A549 (cell line): ENCODE data around the gene PTGFRN. TPM values are rescaled to one million over a fixed set of nuclear protein-coding genes. Genes with fewer than 3 reads are reported as not detected.

Experiments used
- ATAC-seq, 2 experiments: fragments of 200-7000 bp in 1 of 2; fragments of >200 bp in 1 of 2; cut with Nextera tagmentation in 1 of 2; cut with Tn5 transposase in 1 of 2; 3 replicates each; pipeline versions ENCODE4 v1.8.0 to v1.9.1; 2018 to 2020; ENCODE audit warnings: mild to moderate bottlenecking in 1 of 2, moderate library complexity in 1 of 2
- CTCF ChIA-PET: fragments of 300-600 bp; sonication (Branson Sonifier 250); formaldehyde crosslinking; extraction: SDS; loops from one replicate; lab custom pipeline; 2021; ENCODE audit warnings: antibody characterized with exemption, inconsistent platforms; lab: Yijun Ruan, JAX
- POLR2A ChIA-PET: fragments of 350-600 bp; formaldehyde crosslinking; extraction: SDS; loops from one replicate; lab custom pipeline; 2021; ENCODE audit warnings: antibody characterized with exemption, inconsistent platforms; lab: Yijun Ruan, JAX
- DNase-seq, 2 experiments: peaks; one replicate each; pipeline versions ENCODE4 v3.0.0 to v3.0.0-alpha.2; 2011 to 2016; ENCODE audit warnings: low read depth in 1 of 2, low spot score in 1 of 2
- FAIRE-seq: peaks from 2 replicates; lab custom pipeline; 2011; peaks lifted over from hg19 to GRCh38; lab: Jason Lieb, UNC
- H3K27ac ChIP-seq, 2 experiments: fragments of >200 bp; sonication (Bioruptor Twin); formaldehyde crosslinking; 3 replicates each; pipeline ENCODE4 v1.5.1; 2016 to 2017
- H3K4me1 ChIP-seq: fragments of >200 bp; sonication (Bioruptor Twin); formaldehyde crosslinking; 3 replicates; pipeline ENCODE4 v1.6.1; 2016
- H3K4me2 ChIP-seq: fragments of >200 bp; sonication (Bioruptor Twin); formaldehyde crosslinking; 3 replicates; pipeline ENCODE4 v1.6.1; 2016
- H3K4me3 ChIP-seq: fragments of >200 bp; sonication (Bioruptor Twin); formaldehyde crosslinking; 3 replicates; pipeline ENCODE4 v1.5.1; 2016
- H3K9me3 ChIP-seq: fragments of >200 bp; sonication (Bioruptor Twin); formaldehyde crosslinking; 3 replicates; pipeline ENCODE4 v1.6.1; 2016
- BHLHE40 ChIP-seq: IDR thresholded peaks from 2 replicates; pipeline ENCODE4 v1.6.1; 2012; ENCODE audit warnings: low read depth, low read length, inconsistent platforms
- CBX2 ChIP-seq: fragments of 200-600 bp; sonication (generic); IDR thresholded peaks from 2 replicates; pipeline ENCODE4 v1.6.1; 2016; ENCODE audit warnings: low read depth, mild to moderate bottlenecking, borderline replicate concordance
- CEBPB ChIP-seq, 2 experiments: fragments of >200 bp in 1 of 2; sonication (Bioruptor Twin) in 1 of 2; formaldehyde crosslinking in 1 of 2; IDR thresholded peaks; 2 replicates each; pipeline ENCODE4 v1.6.1; 2012 to 2016
- EP300 ChIP-seq, 2 experiments: fragments of >200 bp; sonication (Bioruptor Twin); formaldehyde crosslinking; IDR thresholded peaks; 2 replicates in 1 of 2; 3 replicates in 1 of 2; pipeline ENCODE4 v1.6.1; 2016 to 2017
- FOSB ChIP-seq: fragments of 250-450 bp; sonication (Bioruptor Pico); IDR thresholded peaks from 2 replicates; pipeline ENCODE4 v1.5.0; 2020; ENCODE audit warnings: mild to moderate bottlenecking, moderate library complexity
- HEYL ChIP-seq: fragments of 250-450 bp; sonication (Bioruptor Pico); IDR thresholded peaks from 2 replicates; pipeline ENCODE4 v1.8.0; 2021; ENCODE audit warnings: mild to moderate bottlenecking, moderate library complexity
- JUN ChIP-seq, 2 experiments: fragments of >200 bp; sonication (Bioruptor Twin); formaldehyde crosslinking; IDR thresholded peaks; 2 replicates in 1 of 2; 3 replicates in 1 of 2; pipeline ENCODE4 v1.6.1; 2016 to 2017
- JUNB ChIP-seq: fragments of >200 bp; sonication (Bioruptor Twin); formaldehyde crosslinking; IDR thresholded peaks from 2 replicates; pipeline ENCODE4 v1.6.1; 2016
- MYC ChIP-seq: IDR thresholded peaks from 2 replicates; pipeline ENCODE4 v1.6.1; 2012; ENCODE audit warnings: mild to moderate bottlenecking, inconsistent platforms, low read length, improper control_type of control experiment, borderline replicate concordance
- PHF8 ChIP-seq: fragments of 200-600 bp; sonication (generic); IDR thresholded peaks from 2 replicates; pipeline ENCODE4 v1.6.1; 2016; ENCODE audit warnings: low read depth, mild to moderate bottlenecking, antibody characterized with exemption, moderate library complexity, borderline replicate concordance
- POLR2A ChIP-seq: IDR thresholded peaks from 2 replicates; pipeline ENCODE4 v1.6.1; 2012; ENCODE audit warnings: mild to moderate bottlenecking, low read length
- RAD21 ChIP-seq, 2 experiments: fragments of >200 bp in 1 of 2; sonication (Bioruptor Twin) in 1 of 2; formaldehyde crosslinking in 1 of 2; IDR thresholded peaks in 1 of 2; conservative IDR thresholded peaks in 1 of 2; 2 replicates in 1 of 2; 3 replicates in 1 of 2; pipeline ENCODE4 v1.6.1; 2012 to 2018; ENCODE audit warnings: inconsistent platforms in 1 of 2
- RARB ChIP-seq: fragments of 250-450 bp; sonication (Bioruptor Pico); IDR thresholded peaks from 2 replicates; pipeline ENCODE4 v1.8.0; 2021; ENCODE audit warnings: mild to moderate bottlenecking, moderate library complexity
- RCOR1 ChIP-seq: fragments of 150-350 bp; IDR thresholded peaks from 2 replicates; pipeline ENCODE4 v1.6.1; 2014; ENCODE audit warnings: antibody characterized with exemption, low read length, low read depth
- ZFP36 ChIP-seq: fragments of 450-650 bp; IDR thresholded peaks from 2 replicates; pipeline ENCODE4 v1.6.1; 2014; ENCODE audit warnings: borderline replicate concordance; ENCODE audit not compliant: partially characterized antibody
- WGBS: methylation state at CpG from one replicate; pipeline ENCODE4 v1.1.6; 2017; ENCODE audit errors: missing lambda C conversion rate; 5-methylcytosine and 5-hydroxymethylcytosine counted together
- polyA plus RNA-seq, 4 experiments: library from polyadenylated mRNA; depleted of rRNA in 3 of 4; stranded (reverse); fragments of >200 nt; fragmentation: RNase III in 1 of 4; extraction: RNeasy Plus Mini Kit Qiagen cat#74134 plus additional on column Dnase treatment in 1 of 4; gene quantifications; 2 replicates in 3 of 4; 3 replicates in 1 of 4; pipeline ENCODE4 v1.2.3, GENCODE V29; 2011 to 2017
- TF ChIP-seq, protein P1 (sequence below): fragments of 450-650 bp; IDR thresholded peaks from 2 replicates; pipeline ENCODE4 v1.6.1; 2014; ENCODE audit warnings: antibody characterized with exemption
- TF ChIP-seq, protein P2 (sequence below): IDR thresholded peaks from 2 replicates; pipeline ENCODE4 v1.6.1; 2012
- TF ChIP-seq, protein P3 (sequence below): fragments of 200-600 bp; sonication (generic); IDR thresholded peaks from 2 replicates; pipeline ENCODE4 v1.6.1; 2016; ENCODE audit warnings: antibody characterized with exemption, mild to moderate bottlenecking, moderate library complexity

The PTGFRN gene
- polyA plus RNA-seq, 2 of the 4 experiments (the other 2 are of a cell fraction): 17.4 to 39.0 TPM

DNA sequence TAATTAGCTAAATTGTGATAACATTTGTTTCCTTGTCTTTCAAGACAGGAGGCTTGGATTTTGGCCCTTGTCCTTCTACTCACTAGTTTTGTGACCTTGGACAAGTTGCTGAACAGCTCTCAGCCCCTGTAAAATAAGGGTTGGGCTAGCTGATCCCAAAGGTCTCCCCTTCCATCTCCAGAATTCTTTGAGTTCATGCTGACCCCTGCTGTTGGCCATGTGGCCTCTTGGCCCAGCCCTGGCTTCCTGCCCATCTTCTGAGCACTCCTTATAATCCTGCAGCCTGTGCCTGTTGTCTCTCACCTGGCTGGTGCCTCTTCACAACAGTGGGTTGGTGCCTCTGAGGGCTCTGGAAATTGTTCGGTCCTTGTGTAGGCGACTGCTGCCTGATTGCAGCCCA lies 10.1 kb downstream of the PTGFRN start:
- Histone ChIP-seq H3K27ac (0 out of 6 replicates have a peak overlapping the region, but pooled peaks of 1 of the 2 experiments have one; percentile 43), H3K4me2 (no peak overlapping the region), H3K4me3 (no peak overlapping the region), H3K4me1 (peaks cover 24% of the 10 kb centered on the region), H3K9me3 (no peaks in the 10 kb centered on the region)
- FAIRE-seq: no peak
- WGBS: 43% methylated on average over 2 of the region's 2 CpGs
- POLR2A ChIA-PET: no interaction called here
- CTCF ChIA-PET: interaction anchor here (0.5 to 1.2 kb wide), 4 partner anchors 12 to 838 kb away, joined by 3 to 4 read pairs (median 3); no protein-coding TSS in a partner anchor
- TF ChIP-seq MYC: no peak
- peak; percentile 20 to 22; a peak in 1 of 5 replicates for TF ChIP-seq RAD21 (conservative IDR thresholded peaks at IDR 0.05 in 1 of 2, IDR thresholded peaks at IDR 0.05 in 1 of 2)
- TF ChIP-seq, all 56 proteins: peak for 1
- ATAC-seq (no peak), DNase-seq (no peak)

DNA sequence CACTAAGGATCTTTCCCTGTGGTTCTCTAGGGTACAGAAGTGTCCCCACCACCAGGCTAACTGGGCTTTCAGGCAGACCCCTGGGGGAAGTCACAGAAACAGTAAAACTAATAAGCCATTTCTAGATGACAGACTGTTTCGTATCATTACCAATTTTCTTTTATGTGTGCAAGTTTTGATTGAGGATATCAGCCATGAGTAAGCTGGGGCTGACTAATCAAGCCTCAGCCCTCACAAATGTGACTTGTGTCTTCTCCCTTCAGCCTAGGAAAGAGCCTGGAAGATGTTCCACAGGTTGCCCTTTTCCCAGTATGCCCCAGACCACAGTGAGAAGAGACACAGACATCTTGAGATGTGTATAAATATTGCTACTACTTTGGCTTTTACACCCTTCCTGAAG lies 10.5 kb downstream of the PTGFRN start:
- DNase-seq (no peak), FAIRE-seq (no peak)
- H3K4me3 ChIP-seq: no peak overlapping the region
- WGBS: 100% methylated on average over 1 of the region's 1 CpG
- H3K9me3 ChIP-seq: no peaks in the 10 kb centered on the region
- H3K4me1 ChIP-seq: peaks cover 24% of the 10 kb centered on the region
- CTCF ChIA-PET: interaction anchor here (0.5 to 1.2 kb wide), 4 partner anchors 12 to 838 kb away, joined by 3 to 4 read pairs (median 3); no protein-coding TSS in a partner anchor
- TF ChIP-seq JUNB (no peak), EP300 (IDR thresholded peaks at IDR 0.05) (no peak), JUN (IDR thresholded peaks at IDR 0.05) (no peak), PHF8 (no peak), CBX2 (no peak), CEBPB (IDR thresholded peaks at IDR 0.05) (no peak), BHLHE40 (no peak), POLR2A (no peak)
- TF ChIP-seq, protein P1, sequence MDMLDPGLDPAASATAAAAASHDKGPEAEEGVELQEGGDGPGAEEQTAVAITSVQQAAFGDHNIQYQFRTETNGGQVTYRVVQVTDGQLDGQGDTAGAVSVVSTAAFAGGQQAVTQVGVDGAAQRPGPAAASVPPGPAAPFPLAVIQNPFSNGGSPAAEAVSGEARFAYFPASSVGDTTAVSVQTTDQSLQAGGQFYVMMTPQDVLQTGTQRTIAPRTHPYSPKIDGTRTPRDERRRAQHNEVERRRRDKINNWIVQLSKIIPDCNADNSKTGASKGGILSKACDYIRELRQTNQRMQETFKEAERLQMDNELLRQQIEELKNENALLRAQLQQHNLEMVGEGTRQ: no peak
- TF ChIP-seq, all 56 proteins: peak for 0
- POLR2A ChIA-PET: no interaction called here
- ATAC-seq: no peak
- Histone ChIP-seq H3K27ac (0 out of 6 replicates have a peak overlapping the region, but pooled peaks of 1 of the 2 experiments have one; percentile 43), H3K4me2 (no peak overlapping the region)

DNA sequence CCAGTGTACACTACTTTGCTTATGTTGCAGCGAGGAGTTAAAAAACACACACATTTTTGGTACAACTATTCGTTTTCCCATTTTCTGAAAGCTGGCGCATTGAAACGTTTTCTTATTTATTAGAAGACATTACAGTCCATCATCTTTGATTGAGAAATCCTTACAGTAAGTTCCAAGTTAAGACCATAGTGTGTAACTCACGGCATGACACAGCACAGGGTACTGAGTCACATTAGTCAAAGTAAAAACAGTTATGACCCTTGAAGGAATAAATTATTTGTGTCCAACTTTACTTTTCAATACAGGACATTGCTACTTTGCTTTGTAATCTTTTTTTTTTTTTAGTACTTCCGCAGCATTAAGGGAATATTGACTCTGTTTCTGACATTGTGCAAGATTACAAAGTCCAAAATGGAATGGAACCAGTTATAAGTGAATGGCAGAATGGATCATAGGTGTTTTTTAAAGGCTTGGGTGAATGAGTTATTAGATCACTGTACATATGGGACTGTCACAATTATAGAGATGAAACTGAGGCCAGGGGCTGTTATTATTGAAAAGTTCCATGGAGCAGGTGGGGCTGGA lies 11.7 kb downstream of the PTGFRN start:
- H3K9me3 ChIP-seq: no peaks in the 10 kb centered on the region
- FAIRE-seq (no peak), DNase-seq (no peak), ATAC-seq (no peak)
- ChIA-PET POLR2A (no interaction called here), CTCF (no interaction called here)
- peak overlapping the region; percentile 36; the same call in 2 of the 3 replicates for H3K4me2 ChIP-seq
- TF ChIP-seq ZFP36 (no peak), FOSB (CRISPR knock-in tag) (no peak), HEYL (CRISPR knock-in tag) (no peak), RARB (CRISPR knock-in tag) (no peak), PHF8 (no peak), RCOR1 (no peak)
- TF ChIP-seq, protein P2, sequence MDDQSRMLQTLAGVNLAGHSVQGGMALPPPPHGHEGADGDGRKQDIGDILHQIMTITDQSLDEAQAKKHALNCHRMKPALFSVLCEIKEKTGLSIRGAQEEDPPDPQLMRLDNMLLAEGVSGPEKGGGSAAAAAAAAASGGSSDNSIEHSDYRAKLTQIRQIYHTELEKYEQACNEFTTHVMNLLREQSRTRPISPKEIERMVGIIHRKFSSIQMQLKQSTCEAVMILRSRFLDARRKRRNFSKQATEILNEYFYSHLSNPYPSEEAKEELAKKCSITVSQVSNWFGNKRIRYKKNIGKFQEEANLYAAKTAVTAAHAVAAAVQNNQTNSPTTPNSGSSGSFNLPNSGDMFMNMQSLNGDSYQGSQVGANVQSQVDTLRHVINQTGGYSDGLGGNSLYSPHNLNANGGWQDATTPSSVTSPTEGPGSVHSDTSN: no peak
- TF ChIP-seq, protein P3, sequence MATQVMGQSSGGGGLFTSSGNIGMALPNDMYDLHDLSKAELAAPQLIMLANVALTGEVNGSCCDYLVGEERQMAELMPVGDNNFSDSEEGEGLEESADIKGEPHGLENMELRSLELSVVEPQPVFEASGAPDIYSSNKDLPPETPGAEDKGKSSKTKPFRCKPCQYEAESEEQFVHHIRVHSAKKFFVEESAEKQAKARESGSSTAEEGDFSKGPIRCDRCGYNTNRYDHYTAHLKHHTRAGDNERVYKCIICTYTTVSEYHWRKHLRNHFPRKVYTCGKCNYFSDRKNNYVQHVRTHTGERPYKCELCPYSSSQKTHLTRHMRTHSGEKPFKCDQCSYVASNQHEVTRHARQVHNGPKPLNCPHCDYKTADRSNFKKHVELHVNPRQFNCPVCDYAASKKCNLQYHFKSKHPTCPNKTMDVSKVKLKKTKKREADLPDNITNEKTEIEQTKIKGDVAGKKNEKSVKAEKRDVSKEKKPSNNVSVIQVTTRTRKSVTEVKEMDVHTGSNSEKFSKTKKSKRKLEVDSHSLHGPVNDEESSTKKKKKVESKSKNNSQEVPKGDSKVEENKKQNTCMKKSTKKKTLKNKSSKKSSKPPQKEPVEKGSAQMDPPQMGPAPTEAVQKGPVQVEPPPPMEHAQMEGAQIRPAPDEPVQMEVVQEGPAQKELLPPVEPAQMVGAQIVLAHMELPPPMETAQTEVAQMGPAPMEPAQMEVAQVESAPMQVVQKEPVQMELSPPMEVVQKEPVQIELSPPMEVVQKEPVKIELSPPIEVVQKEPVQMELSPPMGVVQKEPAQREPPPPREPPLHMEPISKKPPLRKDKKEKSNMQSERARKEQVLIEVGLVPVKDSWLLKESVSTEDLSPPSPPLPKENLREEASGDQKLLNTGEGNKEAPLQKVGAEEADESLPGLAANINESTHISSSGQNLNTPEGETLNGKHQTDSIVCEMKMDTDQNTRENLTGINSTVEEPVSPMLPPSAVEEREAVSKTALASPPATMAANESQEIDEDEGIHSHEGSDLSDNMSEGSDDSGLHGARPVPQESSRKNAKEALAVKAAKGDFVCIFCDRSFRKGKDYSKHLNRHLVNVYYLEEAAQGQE: no peak
- peaks cover 24% of the 10 kb centered on the region for H3K4me1 ChIP-seq
- no peak overlapping the region for H3K4me3 ChIP-seq
- 62% methylated on average over 6 of the region's 6 CpGs for WGBS
- no peak overlapping the region for H3K27ac ChIP-seq
